ENCODE measurements around the gene KRT2.
"Not testable (repeated sequence)": the region's sequence is repeated elsewhere in the genome, so short reads cannot be mapped to it uniquely, and the experiment has no call there.

Gene KRT2

GRCh38 chr12:52686063-52686462 lies 34.1 kb upstream of the KRT2 start:
- DNase-seq (ENCODE audit: low read depth, low spot score), result no peak
- H3K27ac ChIP-seq, result no peak overlapping the region

GRCh38 chr12:52685406-52685890 lies 33.4 kb upstream of the KRT2 start:
- H3K27ac ChIP-seq, result no peak overlapping the region
- DNase-seq (ENCODE audit: low read depth, low spot score), result no peak

GRCh38 chr12:52684431-52684830 lies 32.4 kb upstream of the KRT2 start:
- no peak overlapping the region for H3K27ac ChIP-seq
- no peak for DNase-seq (ENCODE audit: low read depth, low spot score)

GRCh38 chr12:52683575-52684300 lies 31.7 kb upstream of the KRT2 start:
- no peak for DNase-seq (ENCODE audit: low read depth, low spot score)
- no peak overlapping the region for H3K27ac ChIP-seq

- DNase-seq (ENCODE audit: low read depth, low spot score), result no peak
Measured at GRCh38 chr12:52682938-52683574, 31.0 kb upstream of the KRT2 start.

GRCh38 chr12:52682381-52682660 lies 30.3 kb upstream of the KRT2 start:
- DNase-seq (ENCODE audit: low read depth, low spot score), result no peak
- no peak overlapping the region for H3K27ac ChIP-seq

More at GRCh38 chr12:52682938-52683574, 31.0 kb upstream of the KRT2 start:
- H3K27ac ChIP-seq, result no peak overlapping the region

- no peak overlapping the region for H3K27ac ChIP-seq
- no peak for DNase-seq (ENCODE audit: low read depth, low spot score)
Measured at GRCh38 chr12:52681526-52682380, 29.7 kb upstream of the KRT2 start.

GRCh38 chr12:52680363-52680762 lies 28.4 kb upstream of the KRT2 start, which contains the start of gene KRT1:
TSS of gene KRT1 (minus strand) at chr12:52680407. CDS start at chr12:52680348, 59 bp downstream.
- no peak for DNase-seq (ENCODE audit: low read depth, low spot score)
- H3K27ac ChIP-seq, result no peak within 1 kb of the TSS

- no peak for DNase-seq (ENCODE audit: low read depth, low spot score)
- no peak overlapping the region for H3K27ac ChIP-seq
Measured at GRCh38 chr12:52679875-52680274, 27.9 kb upstream of the KRT2 start.

GRCh38 chr12:52677671-52678070 lies 25.7 kb upstream of the KRT2 start:
- DNase-seq (ENCODE audit: low read depth, low spot score), result no peak
- no peak overlapping the region for H3K27ac ChIP-seq

- DNase-seq (ENCODE audit: low read depth, low spot score), result no peak
- no peak overlapping the region for H3K27ac ChIP-seq
Measured at GRCh38 chr12:52677126-52677525, 25.1 kb upstream of the KRT2 start.

- no peak for DNase-seq (ENCODE audit: low read depth, low spot score)
- no peak overlapping the region for H3K27ac ChIP-seq
Measured at GRCh38 chr12:52676163-52676562, 24.2 kb upstream of the KRT2 start.

GRCh38 chr12:52675301-52675701 lies 23.3 kb upstream of the KRT2 start:
- no peak for DNase-seq (ENCODE audit: low read depth, low spot score)
- H3K27ac ChIP-seq, result no peak overlapping the region

- H3K27ac ChIP-seq, result no peak overlapping the region
- no peak for DNase-seq (ENCODE audit: low read depth, low spot score)
Measured at GRCh38 chr12:52674433-52674775, 22.4 kb upstream of the KRT2 start.

GRCh38 chr12:52673713-52674432 lies 21.9 kb upstream of the KRT2 start:
- no peak overlapping the region for H3K27ac ChIP-seq
- no peak for DNase-seq (ENCODE audit: low read depth, low spot score)

GRCh38 chr12:52673217-52673616 lies 21.2 kb upstream of the KRT2 start:
- H3K27ac ChIP-seq, result no peak overlapping the region
- DNase-seq (ENCODE audit: low read depth, low spot score), result no peak

- peak overlapping the region; percentile 14 for H3K27ac ChIP-seq
- DNase-seq (ENCODE audit: low read depth, low spot score), result peak; percentile 33
Measured at GRCh38 chr12:52672321-52672933, 20.4 kb upstream of the KRT2 start.

GRCh38 chr12:52670961-52671360 lies 18.9 kb upstream of the KRT2 start:
- DNase-seq (ENCODE audit: low read depth, low spot score), result no peak
- no peak overlapping the region for H3K27ac ChIP-seq

GRCh38 chr12:52670506-52670905 lies 18.5 kb upstream of the KRT2 start:
- no peak for DNase-seq (ENCODE audit: low read depth, low spot score)

GRCh38 chr12:52669941-52670340 lies 17.9 kb upstream of the KRT2 start:
- not testable (repeated sequence) for DNase-seq (ENCODE audit: low read depth, low spot score); H3K27ac ChIP-seq

More at GRCh38 chr12:52670506-52670905, 18.5 kb upstream of the KRT2 start:
- H3K27ac ChIP-seq, result no peak overlapping the region

All from epithelial cell of prostate (primary cell).